Esophagus muscularis mucosa (tissue), 4 donors: ENCODE measurements around the gene DCDC2. TPM values are rescaled to one million over a fixed set of nuclear protein-coding genes. Genes with fewer than 3 reads are reported as not detected.

Experiments used
- DNase-seq: peaks from one replicate; pipeline ENCODE4 v3.0.0-alpha.2; 2017; ENCODE audit errors: extremely low spot score
- H3K27ac ChIP-seq, 4 donors: fragments of 200-600 bp; sonication (generic); replicated peaks in 1 of 4; 1 replicate in 3 of 4; 2 replicates in 1 of 4; pipeline ENCODE4 v1.5.1; 2016 to 2019; ENCODE audit warnings: mild to moderate bottlenecking in 1 of 4
- H3K27me3 ChIP-seq, 4 donors: fragments of 200-600 bp; sonication (generic); one replicate each; pipeline versions ENCODE4 v1.5.1 to v1.6.0; 2016 to 2019
- H3K36me3 ChIP-seq, 4 donors: fragments of 200-600 bp; sonication (generic); one replicate each; pipeline ENCODE4 v1.5.1; 2016 to 2019
- H3K4me1 ChIP-seq, 4 donors: fragments of 200-600 bp; sonication (generic); one replicate each; pipeline ENCODE4 v1.5.1; 2016 to 2019
- H3K4me3 ChIP-seq, 4 donors: fragments of 200-600 bp; sonication (generic); 1 replicate in 2 of 4; 2 replicates in 2 of 4; pipeline ENCODE4 v1.5.1; 2016 to 2019; ENCODE audit warnings: mild to moderate bottlenecking in 4 of 4, moderate library complexity in 1 of 4
- H3K9me3 ChIP-seq, 4 donors: fragments of 200-600 bp; sonication (generic); 1 replicate in 3 of 4; 2 replicates in 1 of 4; pipeline ENCODE4 v1.5.1; 2016 to 2019
- CTCF ChIP-seq, 3 experiments: fragments of 200-600 bp in 2 of 3; fragments of 450-650 bp in 1 of 3; sonication (generic) in 2 of 3; IDR thresholded peaks; one replicate each; pipeline ENCODE4 v1.5.1; 2017 to 2019; ENCODE audit warnings: antibody characterized with exemption in 3 of 3, mild to moderate bottlenecking in 2 of 3, moderate library complexity in 1 of 3
- EP300 ChIP-seq: sonication (generic); formaldehyde crosslinking; IDR thresholded peaks from one replicate; pipeline ENCODE4 v1.6.1; 2017; ENCODE audit warnings: antibody characterized with exemption
- POLR2A ChIP-seq: fragments of 450-650 bp; IDR thresholded peaks from one replicate; pipeline ENCODE4 v1.6.1; 2017; ENCODE audit warnings: antibody characterized with exemption, moderate library complexity, mild to moderate bottlenecking, low read depth
- POLR2AphosphoS5 ChIP-seq, 2 donors: sonication (generic); formaldehyde crosslinking; IDR thresholded peaks; one replicate each; pipeline ENCODE4 v1.6.1; 2017; ENCODE audit warnings: antibody characterized with exemption in 2 of 2
- WGBS: methylation state at CpG from one replicate; pipeline ENCODE4 v1.1.5; 2018; 5-methylcytosine and 5-hydroxymethylcytosine counted together
- intact Hi-C: fragments of 100-400 bp; cut with DNase I; formaldehyde crosslinking; loops from one replicate; pipeline ENCODE4 v1.15.1; 2023
- total RNA-seq, 4 donors: library from RNA; depleted of rRNA; stranded (reverse); fragments of >200 nt; gene quantifications; one replicate each; pipeline versions ENCODE4 v1.1.0 to v1.2.1, GENCODE V29; 2016

Gene DCDC2
- total RNA-seq, 4 donors from 2014 or later: not detected

GRCh38 chr6:24330137-24330732 lies 27.6 kb downstream of the DCDC2 start:
- no peak for DNase-seq
- no peaks in the 10 kb centered on the region for H3K9me3 ChIP-seq
- intact Hi-C loops: no loop called here

GRCh38 chr6:24329451-24329850 lies 28.4 kb downstream of the DCDC2 start:
- WGBS: 92% methylated on average over 2 of the region's 2 CpGs
- no peaks in the 10 kb centered on the region for H3K36me3 ChIP-seq
- peaks cover 0 to 7% (median 0%) of the 10 kb centered on the region in 4 donors for H3K4me1 ChIP-seq
- H3K27ac ChIP-seq: no peak overlapping the region
- H3K4me3 ChIP-seq: no peak overlapping the region
- intact Hi-C loops: no loop called here
- no peaks in the 10 kb centered on the region for H3K27me3 ChIP-seq
- no peaks in the 10 kb centered on the region for H3K9me3 ChIP-seq
- no peak for TF ChIP-seq POLR2AphosphoS5 (IDR thresholded peaks at IDR 0.05)
- TF ChIP-seq POLR2A: no peak
- TF ChIP-seq CTCF (IDR thresholded peaks at IDR 0.05): no peak
- no peak for TF ChIP-seq EP300
- DNase-seq: no peak

More at GRCh38 chr6:24330137-24330732, 27.6 kb downstream of the DCDC2 start:
- no peaks in the 10 kb centered on the region for H3K27me3 ChIP-seq
- TF ChIP-seq POLR2A (no peak), CTCF (IDR thresholded peaks at IDR 0.05) (no peak), POLR2AphosphoS5 (IDR thresholded peaks at IDR 0.05) (no peak), EP300 (no peak)
- no peaks in the 10 kb centered on the region for H3K36me3 ChIP-seq
- no peak overlapping the region for H3K27ac ChIP-seq
- 26% methylated on average over 4 of the region's 4 CpGs for WGBS
- peaks cover 0 to 7% (median 0%) of the 10 kb centered on the region in 4 donors for H3K4me1 ChIP-seq
- H3K4me3 ChIP-seq: no peak overlapping the region

GRCh38 chr6:24329022-24329421 lies 28.8 kb downstream of the DCDC2 start:
- WGBS: 91% methylated on average over 4 of the region's 4 CpGs
- no peak overlapping the region for H3K27ac ChIP-seq
- DNase-seq: no peak
- no peaks in the 10 kb centered on the region for H3K27me3 ChIP-seq
- H3K4me1 ChIP-seq: peaks cover 0 to 7% (median 0%) of the 10 kb centered on the region in 4 donors
- H3K4me3 ChIP-seq: no peak overlapping the region
- no peaks in the 10 kb centered on the region for H3K36me3 ChIP-seq
- no peaks in the 10 kb centered on the region for H3K9me3 ChIP-seq
- intact Hi-C loops: no loop called here
- TF ChIP-seq POLR2A: no peak
- TF ChIP-seq CTCF (IDR thresholded peaks at IDR 0.05): no peak
- TF ChIP-seq EP300: no peak
- TF ChIP-seq POLR2AphosphoS5 (IDR thresholded peaks at IDR 0.05): no peak

- WGBS: 92% methylated on average over 4 of the region's 4 CpGs
- TF ChIP-seq EP300: no peak
- no peak for TF ChIP-seq POLR2AphosphoS5 (IDR thresholded peaks at IDR 0.05)
- no peak for TF ChIP-seq CTCF (IDR thresholded peaks at IDR 0.05)
- TF ChIP-seq POLR2A: no peak
- no peaks in the 10 kb centered on the region for H3K9me3 ChIP-seq
- H3K4me3 ChIP-seq: no peak overlapping the region
- no peak overlapping the region for H3K27ac ChIP-seq
- H3K4me1 ChIP-seq: peaks cover 0 to 7% (median 0%) of the 10 kb centered on the region in 4 donors
- no peaks in the 10 kb centered on the region for H3K27me3 ChIP-seq
- no peaks in the 10 kb centered on the region for H3K36me3 ChIP-seq
- no peak for DNase-seq
- intact Hi-C loops: no loop called here
Measured at GRCh38 chr6:24327756-24328155, 30.1 kb downstream of the DCDC2 start.

GRCh38 chr6:24325978-24326377 lies 31.9 kb downstream of the DCDC2 start:
- WGBS: 100% methylated on average over 1 of the region's 1 CpG
- Histone ChIP-seq H3K9me3 (no peaks in the 10 kb centered on the region), H3K4me3 (no peak overlapping the region), H3K4me1 (peaks cover 0 to 7% (median 0%) of the 10 kb centered on the region in 4 donors), H3K27me3 (no peaks in the 10 kb centered on the region), H3K36me3 (no peaks in the 10 kb centered on the region), H3K27ac (no peak overlapping the region)
- intact Hi-C loops: no loop called here
- no peak for TF ChIP-seq POLR2A
- TF ChIP-seq POLR2AphosphoS5 (IDR thresholded peaks at IDR 0.05): no peak
- TF ChIP-seq EP300: no peak
- TF ChIP-seq CTCF (IDR thresholded peaks at IDR 0.05): no peak
- DNase-seq: no peak
